NCI-H510A treated with DMSO at 0.1 percent for 48 hours (cell line): ENCODE measurements around the gene NKRF.
A peak's percentile ranks its signal among the peaks of the same experiment; 100 is the strongest.

Source experiments
- DNase-seq: peaks from one replicate; lab custom pipeline; 2025; lab: John Stamatoyannopoulos, UW

NKRF gene

DNA sequence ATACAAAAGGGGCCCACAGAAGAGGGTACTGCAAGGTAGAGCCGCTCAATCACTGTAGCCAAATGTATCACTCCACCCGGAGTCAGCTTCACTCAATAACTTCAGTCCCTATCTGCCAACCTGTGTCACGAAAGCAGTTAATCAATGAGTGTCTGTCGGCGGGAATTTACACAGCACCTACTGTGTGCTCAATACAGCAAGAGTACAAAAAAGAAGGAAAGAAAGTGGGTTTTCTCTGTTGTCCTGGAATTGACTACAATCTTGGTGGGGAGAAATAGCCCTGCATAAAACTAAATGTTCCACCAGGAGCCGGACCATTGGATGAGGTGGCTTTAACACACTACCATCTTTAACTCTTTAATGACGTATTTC, 780 bp upstream of the NKRF start:
- no peak for DNase-seq

GRCh38 chrX:119605464-119606279, 552 bp downstream of the NKRF start:
- no peak for DNase-seq

DNA sequence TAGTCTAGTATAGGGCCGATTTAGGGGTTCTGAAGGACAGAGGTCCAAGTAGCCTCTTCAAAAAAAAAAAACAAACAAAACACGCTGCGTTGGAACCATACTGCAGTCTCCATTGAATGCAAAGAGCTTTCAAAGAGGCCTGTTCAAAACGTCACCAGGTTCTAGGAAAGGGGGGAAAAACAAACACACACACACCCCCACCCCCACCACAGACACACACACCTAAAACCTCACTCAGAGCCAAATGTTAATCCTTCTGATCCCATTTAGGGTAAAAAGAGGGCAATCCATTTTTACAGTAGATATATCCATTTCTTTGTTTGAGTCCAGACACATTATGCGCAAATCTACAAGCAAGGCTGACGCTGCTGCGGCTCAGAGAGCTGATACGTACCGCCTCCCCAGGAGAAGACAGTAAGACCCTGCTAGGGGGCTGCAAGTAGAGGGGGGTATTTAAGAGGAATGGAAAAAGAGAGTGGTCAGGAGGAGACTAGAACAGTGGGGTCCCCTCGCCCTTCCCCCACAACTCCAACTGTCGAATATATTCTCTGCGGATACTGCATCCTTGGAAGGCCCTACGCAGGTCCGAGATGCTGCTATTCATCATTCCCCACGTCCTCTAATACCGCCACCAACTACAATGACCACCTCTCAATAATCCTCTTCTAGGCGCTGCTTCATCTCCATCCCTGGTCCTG, 1.3 kb downstream of the NKRF start:
- DNase-seq: no peak

DNA sequence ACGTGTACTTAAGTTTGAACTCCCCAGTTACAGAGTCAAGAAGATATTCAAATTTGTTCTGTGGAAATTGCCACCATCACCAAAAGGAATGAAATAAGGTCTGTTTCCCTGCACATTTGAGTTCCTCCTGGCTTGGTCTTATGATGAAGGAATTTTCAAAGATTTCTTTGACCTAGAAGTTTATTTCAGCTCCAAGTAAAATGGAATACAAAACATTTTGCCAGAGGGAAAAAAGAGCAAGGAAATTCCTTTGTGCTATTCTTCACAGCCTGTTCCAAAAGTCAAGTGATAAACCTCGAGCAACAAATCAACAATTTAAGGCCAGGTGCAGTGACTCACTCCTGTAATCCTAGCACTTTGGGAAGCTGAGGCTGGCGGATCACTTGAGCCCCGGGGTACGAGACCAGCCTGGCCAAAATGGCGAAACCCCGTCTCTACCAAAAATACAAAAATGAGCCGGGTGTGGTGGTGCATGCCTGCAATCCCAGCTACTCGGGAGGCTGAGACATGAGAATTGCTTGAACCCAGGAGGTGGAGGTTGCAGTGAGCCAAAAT, 3.4 kb downstream of the NKRF start:
- DNase-seq: no peak

GRCh38 chrX:119589810-119590209, 16.4 kb downstream of the NKRF start:
- no peak for DNase-seq

DNA sequence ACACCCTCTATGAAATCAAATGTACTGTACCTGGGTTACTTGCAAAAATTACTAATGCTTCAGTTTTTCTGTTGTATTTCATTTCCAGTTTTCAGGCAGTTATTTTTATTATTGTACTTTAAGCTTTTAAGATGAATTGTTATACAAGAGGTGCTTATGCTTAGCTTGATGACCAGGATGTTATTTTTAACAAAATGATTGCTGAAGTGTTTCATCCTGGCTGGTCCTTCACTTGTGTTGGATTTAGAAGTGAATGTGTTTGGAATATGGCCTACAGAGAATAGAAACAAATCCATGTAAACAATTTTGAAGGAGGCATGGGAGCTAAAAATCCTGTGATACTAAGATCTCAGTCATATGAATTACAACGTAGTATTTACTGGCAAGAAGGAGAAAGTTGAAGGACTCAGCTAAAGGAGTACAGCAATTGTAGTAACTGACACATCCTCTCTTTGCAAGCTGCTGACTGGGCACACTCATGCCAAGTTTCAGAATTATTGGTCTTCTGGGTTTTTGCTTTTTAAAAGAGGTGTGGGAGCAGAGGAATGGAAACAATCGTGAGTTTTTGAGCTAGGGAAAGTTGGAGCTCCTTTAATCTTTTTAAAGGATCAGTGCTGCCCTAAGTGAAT, 22.7 kb downstream of the NKRF start:
- no peak for DNase-seq

DNA sequence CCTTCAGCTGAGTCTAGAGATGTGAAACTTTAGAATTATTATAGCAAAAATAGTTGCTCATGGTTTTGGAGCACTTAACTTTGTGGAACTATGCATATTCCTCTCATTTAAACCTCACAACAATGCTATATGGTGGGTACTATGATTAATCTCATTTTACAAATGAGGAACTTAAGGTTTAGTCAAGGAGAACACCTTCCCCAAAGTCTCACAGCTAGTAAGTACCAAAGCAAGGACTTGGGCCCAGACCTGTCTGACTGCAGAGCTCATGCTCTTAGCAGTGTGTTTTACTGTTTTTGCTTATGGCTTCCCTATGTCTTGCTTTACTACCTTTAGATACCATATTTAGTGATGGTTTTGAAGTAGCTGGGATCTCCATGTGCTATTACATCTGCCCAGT, 26.8 kb downstream of the NKRF start:
- no peak for DNase-seq

DNA sequence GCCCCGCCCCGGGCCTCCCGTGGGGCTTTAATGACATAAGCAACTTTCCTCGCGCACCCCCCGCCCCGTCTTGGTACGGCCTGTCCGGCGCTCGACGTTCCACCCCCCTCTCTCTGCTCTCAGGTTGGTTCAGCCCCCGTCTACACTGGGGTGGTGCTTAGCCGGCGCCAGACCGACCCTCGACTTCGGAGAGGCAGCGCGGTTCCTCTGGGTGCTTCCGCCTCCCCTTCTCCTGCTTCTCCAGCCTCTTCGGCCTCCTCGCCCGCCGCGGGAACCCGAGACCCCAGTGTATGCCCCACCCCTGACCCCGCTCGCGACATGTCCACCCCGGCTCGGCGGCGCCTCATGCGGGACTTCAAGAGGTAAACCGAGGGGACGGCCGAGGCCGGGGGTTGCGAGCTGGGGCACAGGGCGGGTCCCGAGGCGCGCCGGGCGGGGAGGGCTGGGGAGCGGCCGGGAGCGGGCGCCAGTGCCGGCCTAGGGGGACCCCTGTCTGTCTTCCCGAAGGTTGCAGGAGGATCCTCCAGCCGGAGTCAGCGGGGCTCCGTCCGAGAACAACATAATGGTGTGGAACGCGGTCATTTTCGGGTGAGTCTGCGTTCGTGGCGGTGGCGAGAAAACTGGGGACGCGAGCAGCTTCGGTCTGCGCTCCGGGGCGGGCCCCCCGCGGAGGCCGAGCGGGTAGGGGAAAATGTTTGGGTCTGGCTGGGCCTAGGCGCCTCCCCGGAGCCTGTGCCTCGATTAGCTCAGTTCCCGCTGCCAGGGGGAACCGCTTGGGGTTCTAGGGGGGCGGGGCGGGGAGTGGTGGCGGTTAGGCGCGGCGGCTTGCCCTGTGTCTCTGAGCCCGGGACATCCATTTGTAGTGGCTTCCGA, 31.6 kb downstream of the NKRF start, which contains the start of gene UBE2A:
TSS of gene UBE2A (plus strand) at position 170 of the 873 bp plus-strand sequence. CDS start at position 319, 149 bp downstream.
- DNase-seq: peak; percentile 74

- peak; percentile 43 for DNase-seq
These were observed 32.3 kb downstream of the NKRF start for GRCh38 chrX:119573840-119574393.

- no peak for DNase-seq
These were observed 33.0 kb downstream of the NKRF start for GRCh38 chrX:119573222-119573621.

DNA sequence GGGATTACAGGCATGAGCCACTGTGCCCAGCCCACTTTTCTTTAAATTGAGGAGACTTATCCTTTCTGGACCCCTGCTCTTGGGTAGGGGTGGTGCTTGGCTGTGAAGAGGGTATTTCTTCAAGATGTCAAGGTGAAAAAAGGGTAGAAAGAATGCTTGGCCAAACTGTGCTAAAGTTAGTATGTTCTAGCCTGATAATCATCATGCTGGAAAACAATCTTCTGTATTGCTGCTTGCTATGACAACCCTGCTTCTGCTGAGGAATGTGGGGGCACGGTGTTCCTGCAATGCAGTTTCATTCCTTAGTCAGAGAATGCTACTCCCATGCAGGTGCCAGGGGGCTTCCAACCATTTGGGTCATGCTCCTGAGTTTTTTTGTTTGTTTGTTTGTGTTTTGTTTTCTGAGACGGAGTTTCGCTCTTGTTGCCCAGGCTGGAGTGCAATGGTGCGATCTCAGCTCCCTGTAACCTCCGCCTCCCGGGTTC, 35.8 kb downstream of the NKRF start:
- no peak for DNase-seq

- peak; percentile 83 for DNase-seq
These were observed 41.0 kb downstream of the NKRF start, which contains the start of gene STEEP1 for GRCh38 chrX:119565107-119565663. TSS of gene STEEP1 (minus strand) at chrX:119565409. CDS start at chrX:119565355, 54 bp downstream.

DNA sequence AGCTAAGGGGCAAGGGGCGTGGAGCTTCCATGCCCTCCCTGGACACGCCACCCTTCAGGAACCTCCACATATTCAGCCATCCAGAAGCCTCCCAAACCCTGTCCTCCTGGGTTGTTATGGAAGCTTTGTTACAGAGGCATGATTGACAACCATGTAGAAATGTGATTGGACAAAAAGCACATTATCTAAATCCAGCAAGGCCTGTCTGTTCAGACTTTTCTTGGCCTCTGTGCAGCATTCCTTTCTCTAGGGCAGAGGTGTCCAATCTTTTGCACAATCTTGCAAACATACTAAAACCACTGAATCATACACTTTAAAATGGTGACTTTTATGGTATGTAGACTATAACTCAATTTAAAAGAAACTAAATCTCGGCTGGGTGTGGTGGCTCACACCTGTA, 53.7 kb downstream of the NKRF start:
- DNase-seq: no peak

DNA sequence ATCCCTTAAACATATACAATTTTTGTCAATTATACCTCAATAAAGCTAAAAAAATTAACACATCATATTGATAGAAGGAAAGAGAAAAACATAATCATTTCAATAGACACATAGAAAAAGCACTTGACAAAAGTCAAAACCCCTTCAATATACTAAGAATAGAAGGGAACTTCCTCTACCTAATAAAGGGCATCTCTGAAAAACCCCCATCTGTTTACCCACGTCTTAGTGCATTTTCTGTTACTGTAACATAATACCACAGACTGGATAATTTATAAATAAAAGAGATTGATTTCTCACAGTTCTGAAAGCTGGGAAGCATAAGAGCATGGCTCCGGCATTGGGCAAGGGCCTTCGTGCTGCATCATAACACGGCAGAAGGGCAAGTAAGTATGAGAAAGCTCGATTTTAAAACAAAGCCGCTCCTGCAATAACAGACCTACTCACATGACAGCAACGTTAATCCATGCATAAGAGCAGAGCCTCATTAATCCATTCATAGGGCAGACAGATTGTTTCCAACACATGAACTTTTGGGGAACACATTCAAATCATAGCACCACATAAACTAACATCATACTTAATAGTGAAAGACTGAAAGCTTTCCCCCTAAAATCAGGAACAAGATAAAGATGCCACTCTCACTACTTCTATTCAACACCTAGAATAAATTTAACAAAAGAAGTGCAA, 56.8 kb downstream of the NKRF start:
- DNase-seq: no peak

DNA sequence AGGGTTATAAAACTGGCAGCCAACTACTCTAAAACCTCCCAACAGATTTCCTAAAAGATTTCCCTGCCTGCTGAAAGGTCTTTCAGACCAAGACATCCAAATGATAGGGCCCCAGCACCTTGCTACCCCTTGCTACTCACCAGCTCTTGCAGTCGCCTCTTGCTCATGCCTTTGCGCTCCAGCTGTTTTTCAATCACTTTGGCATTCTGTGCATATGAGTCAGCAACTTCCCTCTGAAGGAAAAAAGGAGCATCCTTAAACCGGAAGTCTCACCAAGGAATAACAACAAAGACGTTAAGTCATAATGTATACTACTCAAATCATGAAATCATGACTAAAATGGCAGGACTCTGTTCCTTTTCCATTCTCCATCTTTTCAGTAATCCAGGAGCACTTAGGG, 65.0 kb downstream of the NKRF start:
- no peak for DNase-seq

DNA sequence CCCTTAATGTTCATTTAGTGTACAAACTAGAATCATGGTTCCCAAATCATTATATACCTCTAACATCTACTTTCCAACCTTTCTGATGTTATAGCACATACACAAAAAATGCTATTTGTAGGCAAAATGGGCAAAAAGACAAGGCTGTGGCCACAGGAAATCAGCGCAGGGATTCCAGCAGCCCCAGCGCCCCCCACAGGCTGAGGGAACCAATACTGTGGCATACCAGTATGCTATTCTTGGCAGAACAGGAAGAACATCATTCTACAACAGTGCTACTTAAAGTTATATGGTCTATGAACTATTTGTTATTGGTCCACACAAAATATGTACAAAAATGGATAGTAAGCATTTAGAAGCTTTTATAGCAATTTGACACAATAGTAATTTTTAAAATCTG, 66.4 kb downstream of the NKRF start:
- no peak for DNase-seq
